Activated T-helper 2 cell treated with anti-CD3 and anti-CD28 coated beads, Interferon-gamma antibody, Interleukin-2, Interleukin-4, amounts not matched to agents 10 μg/mL and 5 μg/mL and 100 μg/mL, durations not matched to agents 14 hours and 24 hours and 36 hours (primary cell): ENCODE measurements around the gene EFCAB6. TPM values are rescaled to one million over a fixed set of nuclear protein-coding genes. Genes with fewer than 3 reads are reported as not detected.
A peak's percentile ranks its signal among the peaks of the same experiment; 100 is the strongest.

Experiments
- DNase-seq: peaks from one replicate; pipeline ENCODE4 v3.0.0; 2021; ENCODE audit warnings: low spot score
- H3K27ac Mint-ChIP-seq: one replicate; pipeline ENCODE4 v1.8.0; 2021; ENCODE audit warnings: mixed read lengths
- H3K27me3 Mint-ChIP-seq: one replicate; pipeline ENCODE4 v1.8.0; 2021; ENCODE audit warnings: low read depth, mixed read lengths
- H3K36me3 Mint-ChIP-seq: one replicate; pipeline ENCODE4 v1.8.0; 2021; ENCODE audit warnings: low read depth, mixed read lengths
- H3K4me1 Mint-ChIP-seq: one replicate; pipeline ENCODE4 v1.8.0; 2021; ENCODE audit warnings: low read depth, mixed read lengths
- H3K4me3 Mint-ChIP-seq: one replicate; pipeline ENCODE4 v1.8.0; 2021; ENCODE audit warnings: low read depth, mild to moderate bottlenecking, moderate library complexity, mixed read lengths
- H3K9me3 Mint-ChIP-seq: one replicate; pipeline ENCODE4 v1.8.0; 2021; ENCODE audit warnings: mixed read lengths
- intact Hi-C: fragments of 100-400 bp; cut with micrococcal nuclease; formaldehyde crosslinking; loops from one replicate; pipeline ENCODE4 v1.15.1; 2023
- total RNA-seq: library from RNA; stranded (reverse); gene quantifications from 2 replicates; pipeline ENCODE4 v1.2.3, GENCODE V29; 2022

EFCAB6 gene, protein sequence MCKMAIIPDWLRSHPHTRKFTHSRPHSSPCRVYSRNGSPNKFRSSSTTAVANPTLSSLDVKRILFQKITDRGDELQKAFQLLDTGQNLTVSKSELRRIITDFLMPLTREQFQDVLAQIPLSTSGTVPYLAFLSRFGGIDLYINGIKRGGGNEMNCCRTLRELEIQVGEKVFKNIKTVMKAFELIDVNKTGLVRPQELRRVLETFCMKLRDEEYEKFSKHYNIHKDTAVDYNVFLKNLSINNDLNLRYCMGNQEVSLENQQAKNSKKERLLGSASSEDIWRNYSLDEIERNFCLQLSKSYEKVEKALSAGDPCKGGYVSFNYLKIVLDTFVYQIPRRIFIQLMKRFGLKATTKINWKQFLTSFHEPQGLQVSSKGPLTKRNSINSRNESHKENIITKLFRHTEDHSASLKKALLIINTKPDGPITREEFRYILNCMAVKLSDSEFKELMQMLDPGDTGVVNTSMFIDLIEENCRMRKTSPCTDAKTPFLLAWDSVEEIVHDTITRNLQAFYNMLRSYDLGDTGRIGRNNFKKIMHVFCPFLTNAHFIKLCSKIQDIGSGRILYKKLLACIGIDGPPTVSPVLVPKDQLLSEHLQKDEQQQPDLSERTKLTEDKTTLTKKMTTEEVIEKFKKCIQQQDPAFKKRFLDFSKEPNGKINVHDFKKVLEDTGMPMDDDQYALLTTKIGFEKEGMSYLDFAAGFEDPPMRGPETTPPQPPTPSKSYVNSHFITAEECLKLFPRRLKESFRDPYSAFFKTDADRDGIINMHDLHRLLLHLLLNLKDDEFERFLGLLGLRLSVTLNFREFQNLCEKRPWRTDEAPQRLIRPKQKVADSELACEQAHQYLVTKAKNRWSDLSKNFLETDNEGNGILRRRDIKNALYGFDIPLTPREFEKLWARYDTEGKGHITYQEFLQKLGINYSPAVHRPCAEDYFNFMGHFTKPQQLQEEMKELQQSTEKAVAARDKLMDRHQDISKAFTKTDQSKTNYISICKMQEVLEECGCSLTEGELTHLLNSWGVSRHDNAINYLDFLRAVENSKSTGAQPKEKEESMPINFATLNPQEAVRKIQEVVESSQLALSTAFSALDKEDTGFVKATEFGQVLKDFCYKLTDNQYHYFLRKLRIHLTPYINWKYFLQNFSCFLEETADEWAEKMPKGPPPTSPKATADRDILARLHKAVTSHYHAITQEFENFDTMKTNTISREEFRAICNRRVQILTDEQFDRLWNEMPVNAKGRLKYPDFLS (N-terminal part only)
- 0.11 TPM in 1 of 2 replicates, not detected in the other for total RNA-seq

DNA sequence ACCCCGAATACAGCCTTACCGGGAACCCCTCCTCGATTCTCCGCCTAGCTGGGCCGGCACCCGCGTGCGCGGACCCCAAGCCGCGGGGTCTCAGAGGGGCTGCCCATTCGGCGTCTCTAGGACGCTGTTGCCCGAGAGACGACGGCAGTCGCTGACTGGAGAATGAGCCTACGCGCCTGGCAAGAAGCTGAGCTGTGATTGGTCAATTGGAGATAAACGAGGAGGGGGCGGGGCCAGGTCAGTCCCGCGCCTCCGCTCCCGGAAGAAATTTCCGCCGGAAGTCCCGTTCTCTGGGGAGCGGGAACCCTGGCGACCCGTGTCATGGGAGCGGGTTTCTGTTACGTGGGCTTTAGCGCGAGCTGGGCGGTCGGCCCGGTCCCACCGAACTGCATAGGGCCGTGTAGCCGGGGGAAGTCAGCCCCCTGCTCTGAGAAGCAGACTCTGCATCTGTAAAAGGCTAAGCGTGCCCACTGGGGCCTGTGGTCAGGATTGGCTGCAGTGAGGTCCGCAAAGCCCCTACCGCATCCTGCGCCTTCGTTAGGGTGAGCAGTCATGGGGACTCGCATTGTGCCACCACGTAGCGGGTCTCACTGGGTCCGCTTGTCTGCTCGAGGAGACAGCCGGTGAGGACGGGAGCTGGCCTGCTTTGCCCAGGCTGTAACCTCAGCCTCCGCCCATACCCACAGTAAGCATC lies at the start of gene EFCAB6:
Gene EFCAB6 (minus strand): TSS at position 157 of the 694 bp plus-strand sequence. CDS start 29,987 bp downstream, outside the sequence.
- H3K36me3 Mint-ChIP-seq: peaks cover 5% of the 10 kb centered on the region
- H3K27ac Mint-ChIP-seq: peak within 1 kb of the TSS; percentile 77
- H3K9me3 Mint-ChIP-seq: no peaks in the 10 kb centered on the region
- intact Hi-C loops: no loop called here
- peak; percentile 86 for DNase-seq
- H3K27me3 Mint-ChIP-seq: no peaks in the 10 kb centered on the region
- H3K4me3 Mint-ChIP-seq: peak within 1 kb of the TSS; percentile 91
- H3K4me1 Mint-ChIP-seq: peaks cover 20% of the 10 kb centered on the region

DNA sequence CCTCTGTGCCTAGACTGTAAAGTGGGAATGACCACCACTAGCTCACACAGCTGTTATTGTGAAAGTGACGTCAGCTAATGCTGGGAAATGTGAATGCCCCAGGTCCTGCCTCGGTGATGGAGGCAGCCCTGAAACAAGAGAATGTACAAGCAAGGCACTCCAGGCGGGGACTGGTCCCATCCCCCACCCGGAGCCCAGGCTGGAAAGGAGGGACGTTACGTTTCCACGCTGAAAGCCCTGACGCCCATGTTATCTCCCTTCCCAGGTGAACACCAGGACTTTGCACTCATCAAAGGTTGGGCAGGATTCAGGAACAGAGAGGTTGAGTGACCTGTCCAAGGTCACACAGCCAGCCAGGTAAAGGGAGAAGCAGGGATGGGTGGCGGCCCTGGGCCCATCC lies 49.4 kb upstream of the EFCAB6 start:
- no peaks in the 10 kb centered on the region for H3K9me3 Mint-ChIP-seq
- H3K27me3 Mint-ChIP-seq: peaks cover 21% of the 10 kb centered on the region
- H3K4me3 Mint-ChIP-seq: no peak overlapping the region

DNA sequence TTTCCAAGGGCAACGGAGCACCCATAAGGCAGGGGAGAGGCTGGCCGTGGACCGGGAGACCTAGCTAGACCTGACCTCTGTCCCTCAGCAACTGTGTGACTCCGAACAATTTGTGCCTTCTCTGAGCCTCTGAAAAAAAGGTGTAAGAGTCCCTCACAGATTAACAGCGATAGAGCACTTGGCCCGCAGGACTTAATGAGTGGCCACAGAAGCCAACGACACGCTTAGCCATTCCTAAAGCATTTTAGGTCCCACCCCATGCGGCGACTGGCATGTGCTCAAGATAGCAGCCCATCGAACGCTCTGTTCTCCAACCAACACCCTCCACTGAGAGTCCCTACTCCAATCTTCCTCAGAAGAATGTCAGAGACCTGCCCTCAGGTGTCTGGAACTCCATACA lies 48.7 kb upstream of the EFCAB6 start:
- peaks cover 21% of the 10 kb centered on the region for H3K27me3 Mint-ChIP-seq
- no peaks in the 10 kb centered on the region for H3K36me3 Mint-ChIP-seq

More for the DNA sequence above, 49.4 kb upstream of the EFCAB6 start:
- Mint-ChIP-seq H3K4me1 (no peaks in the 10 kb centered on the region), H3K36me3 (no peaks in the 10 kb centered on the region), H3K27ac (no peak overlapping the region)
- no peak for DNase-seq
- intact Hi-C loops: no loop called here

DNA sequence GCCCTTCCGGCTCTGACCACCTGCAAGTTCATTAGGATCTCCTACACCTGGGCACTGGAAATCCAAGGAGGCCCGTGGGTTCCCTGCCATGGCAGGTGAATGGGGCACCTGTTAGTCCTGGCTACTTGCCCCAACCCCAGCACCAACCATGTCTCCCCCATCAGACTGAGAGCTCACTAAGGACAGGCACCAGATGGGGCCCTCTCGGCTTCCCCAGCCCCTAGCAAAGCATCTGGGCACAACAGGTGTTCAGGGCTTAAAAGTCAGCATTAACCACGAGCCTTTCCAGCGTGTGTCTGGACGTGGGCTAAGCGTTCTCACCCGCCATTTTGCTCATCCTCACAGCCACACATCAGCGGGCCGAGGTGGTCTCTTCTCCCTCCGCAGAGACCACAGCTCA lies 48.0 kb upstream of the EFCAB6 start:
- no peak overlapping the region for H3K27ac Mint-ChIP-seq
- H3K4me3 Mint-ChIP-seq: no peak overlapping the region
- peaks cover 21% of the 10 kb centered on the region for H3K27me3 Mint-ChIP-seq
- no peak for DNase-seq
- intact Hi-C loops: no loop called here
- H3K4me1 Mint-ChIP-seq: no peaks in the 10 kb centered on the region
- no peaks in the 10 kb centered on the region for H3K36me3 Mint-ChIP-seq
- H3K9me3 Mint-ChIP-seq: no peaks in the 10 kb centered on the region

More for the DNA sequence above, 48.7 kb upstream of the EFCAB6 start:
- no peaks in the 10 kb centered on the region for H3K4me1 Mint-ChIP-seq
- no peaks in the 10 kb centered on the region for H3K9me3 Mint-ChIP-seq
- no peak overlapping the region for H3K27ac Mint-ChIP-seq
- intact Hi-C loops: no loop called here
- no peak overlapping the region for H3K4me3 Mint-ChIP-seq
- DNase-seq: no peak

DNA sequence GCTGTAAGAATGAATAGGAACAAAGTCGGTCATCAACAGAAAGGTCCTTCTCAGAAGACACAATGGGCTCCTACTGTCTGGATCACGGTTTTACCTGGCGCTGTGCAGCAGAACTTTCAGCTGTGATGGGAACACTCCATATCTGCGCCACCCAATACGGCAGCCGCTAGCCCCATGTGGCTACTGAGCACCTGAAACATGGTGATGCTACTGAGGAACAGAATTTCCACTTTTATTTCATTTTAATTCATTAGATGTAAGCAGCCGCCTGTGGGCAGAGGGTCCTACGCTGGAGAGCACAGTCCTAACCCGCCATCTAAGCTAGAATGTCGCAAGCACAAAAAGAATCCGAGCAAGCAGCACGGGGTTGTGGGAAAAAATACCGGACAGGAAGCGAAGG lies 47.5 kb upstream of the EFCAB6 start:
- no peak overlapping the region for H3K27ac Mint-ChIP-seq
- H3K27me3 Mint-ChIP-seq: peaks cover 21% of the 10 kb centered on the region
- no peaks in the 10 kb centered on the region for H3K4me1 Mint-ChIP-seq
- intact Hi-C loops: no loop called here
- no peaks in the 10 kb centered on the region for H3K9me3 Mint-ChIP-seq
- no peak for DNase-seq
- no peak overlapping the region for H3K4me3 Mint-ChIP-seq
- no peaks in the 10 kb centered on the region for H3K36me3 Mint-ChIP-seq

DNA sequence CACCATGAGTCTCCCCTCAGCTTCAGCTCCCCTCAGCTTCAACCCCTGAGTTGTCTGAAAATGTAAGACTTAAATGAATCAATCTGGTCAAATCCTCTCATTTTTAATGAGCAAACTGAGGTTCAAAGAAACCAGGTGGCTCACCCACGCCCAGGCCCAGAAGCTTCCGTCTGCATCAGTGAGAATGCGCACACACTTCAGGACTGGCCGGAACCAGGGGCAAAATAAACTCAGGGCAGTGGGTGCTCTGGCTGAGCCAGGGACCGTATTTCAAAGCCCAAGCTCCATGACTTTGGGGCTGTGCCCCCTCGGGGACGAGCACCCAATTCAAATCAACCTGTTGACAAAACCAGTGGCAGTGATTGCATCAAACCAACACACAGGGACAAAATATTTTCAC lies 47.1 kb upstream of the EFCAB6 start:
- intact Hi-C loops: no loop called here
- DNase-seq: no peak
- H3K9me3 Mint-ChIP-seq: no peaks in the 10 kb centered on the region
- H3K36me3 Mint-ChIP-seq: no peaks in the 10 kb centered on the region
- no peak overlapping the region for H3K27ac Mint-ChIP-seq
- no peaks in the 10 kb centered on the region for H3K4me1 Mint-ChIP-seq
- H3K27me3 Mint-ChIP-seq: peaks cover 21% of the 10 kb centered on the region
- H3K4me3 Mint-ChIP-seq: no peak overlapping the region

DNA sequence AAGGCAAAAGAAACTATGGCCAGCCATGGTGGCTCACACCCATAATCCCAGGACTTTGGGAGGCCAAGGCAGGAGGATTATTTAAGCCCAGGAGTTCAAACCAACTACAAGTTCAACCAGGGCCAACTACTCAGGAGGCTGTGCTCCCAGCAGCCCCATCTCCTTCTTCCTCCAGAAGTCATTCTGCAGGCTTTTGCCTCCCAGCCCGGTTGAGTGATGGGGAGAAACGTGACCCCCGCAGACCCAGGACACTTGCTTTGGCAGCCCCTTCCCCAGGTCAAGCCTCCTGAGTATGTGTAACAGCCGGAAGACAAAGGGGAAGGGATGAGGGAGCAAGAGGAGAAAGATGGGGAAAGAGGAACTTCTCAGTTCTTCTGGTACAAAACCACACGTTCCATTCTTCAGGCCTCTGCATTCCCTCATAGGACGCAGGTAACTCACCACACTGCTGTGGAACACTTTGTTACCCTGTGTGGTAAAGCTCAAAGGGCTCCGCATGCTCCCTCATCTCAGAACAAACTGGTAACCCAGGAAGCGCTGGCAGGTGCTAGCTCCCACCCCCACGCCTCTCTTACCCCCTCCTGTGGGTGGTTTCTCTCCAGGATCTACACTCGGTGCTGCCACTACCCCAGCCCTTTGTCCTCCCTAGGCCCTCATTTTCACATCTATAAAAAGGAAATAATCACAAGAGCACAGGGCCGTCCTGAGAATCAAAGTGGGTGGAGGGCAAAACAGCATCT lies 46.2 kb upstream of the EFCAB6 start:
- H3K4me3 Mint-ChIP-seq: no peak overlapping the region
- no peaks in the 10 kb centered on the region for H3K9me3 Mint-ChIP-seq
- intact Hi-C loops: no loop called here
- no peak for DNase-seq
- H3K27me3 Mint-ChIP-seq: peaks cover 13% of the 10 kb centered on the region
- H3K36me3 Mint-ChIP-seq: no peaks in the 10 kb centered on the region
- no peak overlapping the region for H3K27ac Mint-ChIP-seq
- no peaks in the 10 kb centered on the region for H3K4me1 Mint-ChIP-seq

DNA sequence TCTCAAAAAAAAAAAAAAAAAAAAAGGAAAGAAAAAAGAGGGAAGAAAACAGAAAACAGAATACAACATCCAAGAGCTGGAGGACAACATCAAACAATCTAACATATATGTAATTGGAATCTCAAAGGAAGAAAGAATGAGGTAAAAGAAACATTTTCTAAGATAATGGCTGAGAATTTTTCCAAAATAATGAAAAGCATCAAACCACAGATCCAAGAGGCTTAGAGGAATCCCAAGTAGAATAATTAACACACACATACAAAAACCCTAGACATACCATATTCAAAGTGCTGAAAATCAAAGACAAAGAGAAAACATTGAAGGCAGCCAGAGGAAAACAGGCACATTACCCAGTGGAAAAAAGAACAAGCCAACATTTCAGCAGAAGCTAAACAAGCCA lies 45.3 kb upstream of the EFCAB6 start:
- DNase-seq: no peak
- no peak overlapping the region for H3K27ac Mint-ChIP-seq
- H3K4me3 Mint-ChIP-seq: no peak overlapping the region
- peaks cover 11% of the 10 kb centered on the region for H3K27me3 Mint-ChIP-seq
- H3K9me3 Mint-ChIP-seq: no peaks in the 10 kb centered on the region
- H3K4me1 Mint-ChIP-seq: no peaks in the 10 kb centered on the region
- H3K36me3 Mint-ChIP-seq: no peaks in the 10 kb centered on the region
- intact Hi-C loops: no loop called here

DNA sequence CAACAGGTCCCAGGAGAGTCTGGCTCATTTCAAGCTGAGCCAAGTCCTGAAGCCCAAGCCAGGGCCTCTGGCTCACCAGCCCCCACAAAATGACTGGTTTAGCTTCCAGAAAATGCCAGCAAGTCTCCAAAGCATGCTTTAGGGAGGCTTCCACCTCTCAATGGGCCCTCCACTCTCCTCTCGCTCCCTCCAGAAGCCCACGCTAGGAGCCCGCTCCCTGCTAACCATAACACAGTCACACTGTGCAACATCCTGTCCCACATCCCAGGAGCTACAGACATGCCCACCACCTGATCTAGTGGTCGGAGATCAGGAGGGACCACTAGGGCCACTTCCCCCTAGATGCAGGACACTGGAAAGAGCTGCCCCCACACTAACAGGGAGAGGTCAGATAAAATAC lies 43.3 kb upstream of the EFCAB6 start:
- no peak for DNase-seq
- H3K27ac Mint-ChIP-seq: no peak overlapping the region
- intact Hi-C loops: no loop called here
- H3K9me3 Mint-ChIP-seq: no peaks in the 10 kb centered on the region
- no peak overlapping the region for H3K4me3 Mint-ChIP-seq
- no peaks in the 10 kb centered on the region for H3K4me1 Mint-ChIP-seq
- peaks cover 2% of the 10 kb centered on the region for H3K27me3 Mint-ChIP-seq
- H3K36me3 Mint-ChIP-seq: no peaks in the 10 kb centered on the region

DNA sequence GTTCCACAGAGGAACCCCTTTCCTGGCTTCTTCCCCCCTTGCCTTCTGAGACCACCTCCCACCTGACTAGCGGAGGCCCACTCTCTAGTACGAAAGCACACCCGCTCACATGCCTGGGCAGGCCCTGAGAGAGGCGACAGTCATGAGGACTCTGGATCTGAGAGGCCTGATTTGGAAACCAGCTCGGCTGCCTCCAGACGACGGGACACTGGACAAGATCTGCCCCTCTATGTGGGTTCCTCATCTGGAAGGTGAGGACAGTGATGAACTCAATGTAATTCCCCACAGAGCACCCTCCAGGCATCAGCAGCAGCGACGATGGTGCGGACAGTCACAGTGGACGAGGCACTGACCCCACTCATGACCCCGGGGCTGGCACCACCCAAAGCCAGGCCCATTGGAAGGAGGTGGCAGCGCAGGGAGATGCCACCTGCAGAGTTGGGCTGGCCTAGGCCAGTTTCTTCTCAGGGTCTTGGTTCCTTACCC lies 42.7 kb upstream of the EFCAB6 start:
- intact Hi-C loops: no loop called here
- Mint-ChIP-seq H3K27ac (no peak overlapping the region), H3K4me1 (no peaks in the 10 kb centered on the region), H3K36me3 (no peaks in the 10 kb centered on the region), H3K27me3 (peaks cover 2% of the 10 kb centered on the region), H3K9me3 (no peaks in the 10 kb centered on the region), H3K4me3 (no peak overlapping the region)
- DNase-seq: no peak

DNA sequence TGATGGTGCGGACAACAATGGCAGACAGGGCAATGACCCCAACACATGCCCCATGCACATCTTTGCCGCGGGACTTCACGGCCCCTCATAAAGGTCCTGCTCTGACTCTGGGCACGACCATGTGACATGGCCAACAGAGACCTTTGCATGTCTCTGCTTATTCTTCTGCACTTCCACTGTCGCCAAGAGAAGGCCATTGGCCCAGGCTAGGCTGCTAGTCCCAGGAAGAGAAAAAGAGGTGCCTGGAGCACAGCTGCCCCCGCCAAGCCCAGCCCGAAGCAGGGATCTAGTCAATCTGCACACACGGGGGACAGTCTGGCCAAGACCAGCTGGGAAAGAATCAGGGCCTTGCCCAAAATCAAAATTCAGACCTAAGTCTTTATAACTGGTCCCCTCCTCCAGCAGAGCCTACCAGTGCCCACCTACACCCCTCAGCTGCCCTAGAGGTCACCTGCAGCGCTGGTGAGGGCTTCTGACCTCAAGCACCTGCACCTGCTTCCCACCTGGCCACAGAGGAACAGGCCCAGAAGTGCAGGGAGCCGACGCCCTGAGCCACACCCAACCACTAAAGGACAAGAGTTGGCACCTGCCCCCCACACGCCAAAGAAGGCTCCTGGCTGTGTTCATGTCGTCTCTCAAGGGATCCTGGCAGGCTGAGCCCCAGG lies 42.1 kb upstream of the EFCAB6 start:
- H3K36me3 Mint-ChIP-seq: no peaks in the 10 kb centered on the region
- peaks cover 2% of the 10 kb centered on the region for H3K27me3 Mint-ChIP-seq
- no peak for DNase-seq
- intact Hi-C loops: no loop called here
- H3K27ac Mint-ChIP-seq: no peak overlapping the region
- H3K9me3 Mint-ChIP-seq: no peaks in the 10 kb centered on the region
- H3K4me1 Mint-ChIP-seq: no peaks in the 10 kb centered on the region
- H3K4me3 Mint-ChIP-seq: no peak overlapping the region
